Smooth muscle cell (in vitro differentiated cells): ENCODE measurements around the gene DSC1. TPM values are rescaled to one million over a fixed set of nuclear protein-coding genes. Genes with fewer than 3 reads are reported as not detected.

Source experiments
- DNase-seq: peaks from one replicate; lab custom pipeline; 2025; ENCODE audit not compliant: unreplicated experiment; lab: John Stamatoyannopoulos, UW
- H2AFZ ChIP-seq: fragments of 200-600 bp; sonication (generic); 2 replicates; pipeline ENCODE4 v1.6.0; 2016; ENCODE audit warnings: antibody characterized with exemption, low read depth, mild to moderate bottlenecking
- H3F3A ChIP-seq: fragments of 200-600 bp; sonication (generic); 2 replicates; pipeline ENCODE4 v1.6.0; 2017; ENCODE audit warnings: antibody characterized with exemption, low read depth
- H3K27ac ChIP-seq: fragments of 200-600 bp; sonication (generic); 2 replicates; pipeline ENCODE4 v1.5.1; 2016; ENCODE audit warnings: low read depth, mild to moderate bottlenecking
- H3K27me3 ChIP-seq: fragments of 200-600 bp; sonication (generic); 2 replicates; pipeline ENCODE4 v1.6.1; 2016; ENCODE audit warnings: low read depth, mild to moderate bottlenecking
- H3K36me3 ChIP-seq: fragments of 200-600 bp; sonication (generic); 2 replicates; pipeline ENCODE4 v1.5.1; 2016; ENCODE audit warnings: low read depth
- H3K4me1 ChIP-seq: fragments of 200-600 bp; sonication (generic); 2 replicates; pipeline ENCODE4 v1.5.1; 2016; ENCODE audit warnings: low read depth
- H3K4me2 ChIP-seq: fragments of 200-600 bp; sonication (generic); 2 replicates; pipeline ENCODE4 v1.6.0; 2016; ENCODE audit warnings: mild to moderate bottlenecking
- H3K4me3 ChIP-seq: fragments of 200-600 bp; sonication (generic); 2 replicates; pipeline ENCODE4 v1.5.1; 2016; ENCODE audit warnings: mild to moderate bottlenecking
- H3K79me2 ChIP-seq: fragments of 200-600 bp; sonication (generic); 2 replicates; pipeline ENCODE4 v1.6.0; 2016; ENCODE audit warnings: low read depth, mild to moderate bottlenecking
- H3K9ac ChIP-seq: fragments of 200-600 bp; sonication (generic); 2 replicates; pipeline ENCODE4 v1.6.0; 2016; ENCODE audit warnings: low read depth
- H3K9me3 ChIP-seq: fragments of 200-600 bp; sonication (generic); replicated peaks from 2 replicates; pipeline ENCODE4 v1.5.1; 2016; ENCODE audit warnings: low read depth
- H4K20me1 ChIP-seq: fragments of 200-600 bp; sonication (generic); 2 replicates; pipeline ENCODE4 v1.6.0; 2016; ENCODE audit warnings: low read depth
- CTCF ChIP-seq: fragments of 200-600 bp; sonication (generic); IDR thresholded peaks from 2 replicates; pipeline ENCODE4 v1.5.1; 2017; ENCODE audit warnings: borderline replicate concordance, mild to moderate bottlenecking, antibody characterized with exemption; ENCODE audit not compliant: insufficient read depth, poor library complexity, severe bottlenecking
- WGBS: methylation state at CpG from one replicate; pipeline ENCODE4 v1.1.7; 2016; ENCODE audit warnings: low lambda C conversion rate; 5-methylcytosine and 5-hydroxymethylcytosine counted together
- polyA plus RNA-seq: library from polyadenylated mRNA; unstranded; fragments of >200 nt; fragmentation: Nextera tagmentation; extraction: Ambion mirVana; gene quantifications from 2 replicates; pipeline ENCODE4 v1.2.1, GENCODE V29; 2016
- total RNA-seq: library from RNA; depleted of rRNA; stranded (reverse); fragments of >200 nt; gene quantifications from 2 replicates; pipeline ENCODE4 v1.2.3, GENCODE V29; 2014

Gene DSC1
- total and polyA plus RNA-seq, 2 experiments from 2014 or later, result 5.0 to 54.7 TPM

- peaks cover 5% of the 10 kb centered on the region for H4K20me1 ChIP-seq
- peak overlapping the region; percentile 92 for H3K27ac ChIP-seq
- TF ChIP-seq CTCF, result no peak
- H3K4me2 ChIP-seq, result peak overlapping the region; percentile 92
- H3K4me1 ChIP-seq, result peaks cover 5% of the 10 kb centered on the region
- no peaks in the 10 kb centered on the region for H3K27me3 ChIP-seq
- 53% methylated on average over 2 of the region's 2 CpGs for WGBS
- H3K36me3 ChIP-seq, result no peaks in the 10 kb centered on the region
- no peak for DNase-seq
- peak overlapping the region; percentile 95 for H3K4me3 ChIP-seq
- peak overlapping the region; percentile 91 for H3K9ac ChIP-seq
- peaks cover 29% of the 10 kb centered on the region for H3K79me2 ChIP-seq
- no peak overlapping the region for H2AFZ ChIP-seq
- H3K9me3 ChIP-seq, result no peaks in the 10 kb centered on the region
- peaks cover 10% of the 10 kb centered on the region for H3F3A ChIP-seq
Measured at GRCh38 chr18:31102941-31103340, 59.7 kb downstream of the DSC1 start.

- H3K79me2 ChIP-seq, result peaks cover 37% of the 10 kb centered on the region
- H3K27ac ChIP-seq, result peak within 1 kb of the TSS; percentile 92
- H2AFZ ChIP-seq, result peak within 1 kb of the TSS; percentile 88
- no peak for DNase-seq
- H3F3A ChIP-seq, result peaks cover 10% of the 10 kb centered on the region
- peak within 1 kb of the TSS; percentile 95 for H3K4me3 ChIP-seq
- H3K9me3 ChIP-seq, result no peaks in the 10 kb centered on the region
- H3K9ac ChIP-seq, result peak within 1 kb of the TSS; percentile 91
- TF ChIP-seq CTCF, result no peak
- 1% methylated on average over 42 of the region's 44 CpGs for WGBS
- H3K36me3 ChIP-seq, result no peaks in the 10 kb centered on the region
- peaks cover 5% of the 10 kb centered on the region for H4K20me1 ChIP-seq
- H3K4me2 ChIP-seq, result peak within 1 kb of the TSS; percentile 92
- no peaks in the 10 kb centered on the region for H3K27me3 ChIP-seq
- H3K4me1 ChIP-seq, result peaks cover 5% of the 10 kb centered on the region
Measured at GRCh38 chr18:31102025-31102684, 60.5 kb downstream of the DSC1 start, which contains the start of gene DSC2. Gene DSC2 (minus strand): TSS chr18:31102421. CDS start chr18:31101971, 450 bp downstream.

DNA sequence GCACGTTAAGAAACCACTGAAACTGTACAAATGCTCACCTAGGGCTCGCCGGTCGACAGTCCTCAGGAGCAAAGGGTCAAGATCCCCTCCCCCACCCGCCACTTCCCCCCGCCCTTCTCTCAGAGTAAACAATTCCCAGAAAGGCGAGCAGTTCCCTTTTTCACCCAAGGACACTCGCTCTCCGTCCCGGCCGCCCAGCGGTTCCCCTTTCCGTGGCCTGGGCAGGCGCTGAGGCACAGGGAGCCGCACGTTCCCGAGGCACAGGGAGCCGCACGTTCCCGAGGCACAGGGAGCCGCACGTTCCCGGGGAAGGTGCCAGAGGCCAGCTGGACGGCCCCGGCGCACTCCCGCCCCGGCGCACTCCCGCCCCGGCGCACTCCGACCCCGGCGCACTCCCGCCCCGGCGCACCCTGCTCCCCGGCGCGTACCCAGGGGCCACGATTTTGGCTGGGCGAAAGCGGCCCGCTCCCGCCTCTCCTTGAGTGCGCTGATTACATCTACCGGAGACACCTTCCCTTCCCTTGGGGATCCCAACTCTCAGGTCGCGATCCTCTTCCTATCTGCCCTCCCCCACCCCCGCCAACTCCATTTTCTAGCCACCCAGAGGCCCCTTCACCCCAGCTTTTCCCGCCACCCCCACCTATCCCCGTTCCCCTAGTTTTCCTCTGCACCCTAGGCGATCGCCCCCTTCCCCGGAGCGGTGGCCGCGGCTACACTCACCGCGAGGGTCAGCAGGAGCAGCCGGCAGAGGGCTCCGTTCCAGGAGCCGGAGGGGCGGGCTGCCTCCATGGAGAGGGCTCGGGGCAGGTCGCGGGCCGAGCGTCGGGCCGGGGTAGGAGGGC is 61.3 kb downstream of the DSC1 start:
- H3K9me3 ChIP-seq, result no peaks in the 10 kb centered on the region
- H3K36me3 ChIP-seq, result no peaks in the 10 kb centered on the region
- H4K20me1 ChIP-seq, result peaks cover 10% of the 10 kb centered on the region
- H3K79me2 ChIP-seq, result peaks cover 45% of the 10 kb centered on the region
- 2% methylated on average over 27 of the region's 72 CpGs for WGBS
- peaks cover 5% of the 10 kb centered on the region for H3K4me1 ChIP-seq
- no peaks in the 10 kb centered on the region for H3K27me3 ChIP-seq
- TF ChIP-seq CTCF, result peak; percentile 41
- H3F3A ChIP-seq, result peaks cover 10% of the 10 kb centered on the region
- peak overlapping the region; percentile 95 for H3K4me3 ChIP-seq
- DNase-seq, result no peak
- H3K27ac ChIP-seq, result peak overlapping the region; percentile 92
- peak overlapping the region; percentile 92 for H3K4me2 ChIP-seq
- peak overlapping the region; percentile 88 for H2AFZ ChIP-seq
- H3K9ac ChIP-seq, result peak overlapping the region; percentile 91
